ENCODE data around the gene MFSD6.

DNA sequence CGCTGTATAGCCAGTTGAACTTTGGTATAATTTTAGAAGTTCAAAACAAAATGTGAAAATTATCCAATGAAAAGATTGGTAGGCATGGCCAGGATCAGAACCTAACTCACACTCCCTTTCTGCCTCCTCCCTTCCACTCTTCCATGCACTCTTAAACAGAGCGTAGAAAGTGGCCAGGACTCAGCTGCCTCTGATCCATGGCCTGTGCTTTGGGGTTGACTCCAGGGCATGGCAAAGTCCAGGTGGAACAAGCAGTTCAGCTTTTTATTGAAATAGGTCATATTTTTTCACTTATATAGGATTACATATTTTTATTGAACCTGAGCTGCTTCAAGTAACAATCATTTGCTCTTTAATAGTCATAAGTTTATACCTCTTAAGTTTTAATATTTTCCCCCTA lies 38.5 kb upstream of the MFSD6 start:
- TF ChIP-seq, protein P1, sequence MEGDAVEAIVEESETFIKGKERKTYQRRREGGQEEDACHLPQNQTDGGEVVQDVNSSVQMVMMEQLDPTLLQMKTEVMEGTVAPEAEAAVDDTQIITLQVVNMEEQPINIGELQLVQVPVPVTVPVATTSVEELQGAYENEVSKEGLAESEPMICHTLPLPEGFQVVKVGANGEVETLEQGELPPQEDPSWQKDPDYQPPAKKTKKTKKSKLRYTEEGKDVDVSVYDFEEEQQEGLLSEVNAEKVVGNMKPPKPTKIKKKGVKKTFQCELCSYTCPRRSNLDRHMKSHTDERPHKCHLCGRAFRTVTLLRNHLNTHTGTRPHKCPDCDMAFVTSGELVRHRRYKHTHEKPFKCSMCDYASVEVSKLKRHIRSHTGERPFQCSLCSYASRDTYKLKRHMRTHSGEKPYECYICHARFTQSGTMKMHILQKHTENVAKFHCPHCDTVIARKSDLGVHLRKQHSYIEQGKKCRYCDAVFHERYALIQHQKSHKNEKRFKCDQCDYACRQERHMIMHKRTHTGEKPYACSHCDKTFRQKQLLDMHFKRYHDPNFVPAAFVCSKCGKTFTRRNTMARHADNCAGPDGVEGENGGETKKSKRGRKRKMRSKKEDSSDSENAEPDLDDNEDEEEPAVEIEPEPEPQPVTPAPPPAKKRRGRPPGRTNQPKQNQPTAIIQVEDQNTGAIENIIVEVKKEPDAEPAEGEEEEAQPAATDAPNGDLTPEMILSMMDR (conservative IDR thresholded peaks at IDR 0.05 in 1 of 2, IDR thresholded peaks at IDR 0.05 in 1 of 2; ENCODE audit: low read depth in 1 of 2, low read length in 2 of 2) = no peak
- no peak for TF ChIP-seq EZH2 (IDR thresholded peaks at IDR 0.05; ENCODE audit: low read length, missing control alignments)
